ENCODE results near the gene MTG1.

The MTG1 gene

DNA sequence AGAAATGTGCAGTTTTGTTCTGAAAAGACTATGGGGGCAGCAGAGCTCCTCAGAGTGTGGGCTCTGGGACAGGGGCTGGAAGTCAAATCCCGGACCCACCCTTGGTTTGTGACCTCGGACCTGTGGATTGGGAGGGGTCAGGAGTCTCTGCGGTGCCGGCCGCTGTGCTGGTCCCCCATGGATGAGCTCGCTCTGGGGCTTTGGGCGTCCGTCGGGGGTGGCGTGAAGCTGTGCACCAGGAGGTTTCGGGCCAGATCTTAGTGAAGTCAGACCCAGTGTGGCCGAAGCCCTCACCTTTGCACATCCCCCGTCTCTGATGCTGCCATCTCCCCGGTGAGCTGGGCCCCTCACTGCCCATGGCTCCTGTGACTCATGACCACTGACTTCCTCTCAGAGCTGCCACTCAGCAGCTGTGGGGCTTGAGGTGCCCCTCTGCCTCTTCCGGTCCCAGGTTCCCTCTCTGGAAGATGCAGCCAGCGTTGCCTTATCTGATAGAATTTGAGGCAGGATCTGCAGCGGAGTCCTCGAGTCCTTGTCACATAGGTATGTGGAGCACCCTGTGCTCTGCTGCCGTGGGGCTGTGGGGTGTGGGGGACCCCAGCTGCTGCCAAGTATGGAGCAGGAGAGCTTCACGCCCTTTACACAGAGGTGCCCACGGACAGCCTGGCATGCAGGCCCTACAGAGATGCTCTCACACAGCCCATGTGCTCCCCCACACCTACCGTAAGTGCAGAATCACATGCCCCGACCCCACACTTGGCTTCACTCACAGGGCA, 48.4 kb downstream of the MTG1 start:
- peak; percentile 19; the same call in 1 of the 2 replicates for TF ChIP-seq MYC (IDR thresholded peaks at IDR 0.05; ENCODE audit: low read depth, low read length)
- no peak for TF ChIP-seq CTCF (IDR thresholded peaks at IDR 0.05; ENCODE audit: low read depth, low read length)
- TF ChIP-seq, protein P1, sequence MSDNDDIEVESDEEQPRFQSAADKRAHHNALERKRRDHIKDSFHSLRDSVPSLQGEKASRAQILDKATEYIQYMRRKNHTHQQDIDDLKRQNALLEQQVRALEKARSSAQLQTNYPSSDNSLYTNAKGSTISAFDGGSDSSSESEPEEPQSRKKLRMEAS (IDR thresholded peaks at IDR 0.05; ENCODE audit: low read depth, low read length): peak; percentile 70
- peak overlapping the region; percentile 38 for H3K4me3 ChIP-seq (ENCODE audit: low read depth, low read length)
- DNase-seq (ENCODE audit: low read depth): peak; percentile 92

- TF ChIP-seq, protein P1 (IDR thresholded peaks at IDR 0.05; ENCODE audit: low read depth, low read length): no peak
- 0 out of 2 replicates have a peak, but pooled peaks have one; percentile 23 for TF ChIP-seq MYC (IDR thresholded peaks at IDR 0.05; ENCODE audit: low read depth, low read length)
- peak; percentile 35 for DNase-seq (ENCODE audit: low read depth)
- no peak overlapping the region for H3K4me3 ChIP-seq (ENCODE audit: low read depth, low read length)
Measured at GRCh38 chr10:133442967-133443924, 49.3 kb downstream of the MTG1 start.

GRCh38 chr10:133444342-133445267, 50.6 kb downstream of the MTG1 start:
- H3K4me3 ChIP-seq (ENCODE audit: low read depth, low read length): no peak overlapping the region
- no peak for DNase-seq (ENCODE audit: low read depth)
- TF ChIP-seq MYC (IDR thresholded peaks at IDR 0.05; ENCODE audit: low read depth, low read length) (no peak), POLR2A (IDR thresholded peaks at IDR 0.05; ENCODE audit: extremely low read depth, insufficient read length) (no peak), CTCF (IDR thresholded peaks at IDR 0.05; ENCODE audit: low read depth, low read length) (no peak)
- TF ChIP-seq, protein P1 (IDR thresholded peaks at IDR 0.05; ENCODE audit: low read depth, low read length): no peak

DNA sequence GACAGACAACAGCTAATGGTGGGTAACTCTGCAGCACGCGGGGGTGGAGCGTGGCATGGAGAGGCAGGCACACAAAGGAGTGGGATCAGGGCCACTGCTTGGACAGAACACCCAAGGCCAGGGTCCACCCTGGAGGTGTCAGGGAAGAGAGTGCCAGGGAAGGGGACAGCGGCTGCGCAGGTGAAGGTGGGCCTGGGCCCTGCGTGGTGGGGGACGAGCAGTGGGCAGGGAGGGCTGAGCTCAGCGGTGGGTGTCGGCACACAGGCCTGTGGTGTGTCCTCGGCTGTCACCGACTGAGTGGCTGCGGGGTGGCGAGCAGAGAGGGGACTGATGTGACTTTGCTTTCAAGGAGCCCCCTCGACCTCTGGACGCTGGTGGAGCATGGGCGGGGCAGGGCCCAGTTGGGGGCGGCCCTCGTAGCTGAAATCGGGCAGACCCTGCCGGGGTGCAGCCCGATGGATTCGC, 51.3 kb downstream of the MTG1 start:
- H3K4me3 ChIP-seq (ENCODE audit: low read depth, low read length): no peak overlapping the region
- no peak for TF ChIP-seq MYC (IDR thresholded peaks at IDR 0.05; ENCODE audit: low read depth, low read length)
- no peak for TF ChIP-seq POLR2A (IDR thresholded peaks at IDR 0.05; ENCODE audit: extremely low read depth, insufficient read length)
- TF ChIP-seq, protein P1 (IDR thresholded peaks at IDR 0.05; ENCODE audit: low read depth, low read length): no peak
- TF ChIP-seq CTCF (IDR thresholded peaks at IDR 0.05; ENCODE audit: low read depth, low read length): no peak
- no peak for DNase-seq (ENCODE audit: low read depth)

DNA sequence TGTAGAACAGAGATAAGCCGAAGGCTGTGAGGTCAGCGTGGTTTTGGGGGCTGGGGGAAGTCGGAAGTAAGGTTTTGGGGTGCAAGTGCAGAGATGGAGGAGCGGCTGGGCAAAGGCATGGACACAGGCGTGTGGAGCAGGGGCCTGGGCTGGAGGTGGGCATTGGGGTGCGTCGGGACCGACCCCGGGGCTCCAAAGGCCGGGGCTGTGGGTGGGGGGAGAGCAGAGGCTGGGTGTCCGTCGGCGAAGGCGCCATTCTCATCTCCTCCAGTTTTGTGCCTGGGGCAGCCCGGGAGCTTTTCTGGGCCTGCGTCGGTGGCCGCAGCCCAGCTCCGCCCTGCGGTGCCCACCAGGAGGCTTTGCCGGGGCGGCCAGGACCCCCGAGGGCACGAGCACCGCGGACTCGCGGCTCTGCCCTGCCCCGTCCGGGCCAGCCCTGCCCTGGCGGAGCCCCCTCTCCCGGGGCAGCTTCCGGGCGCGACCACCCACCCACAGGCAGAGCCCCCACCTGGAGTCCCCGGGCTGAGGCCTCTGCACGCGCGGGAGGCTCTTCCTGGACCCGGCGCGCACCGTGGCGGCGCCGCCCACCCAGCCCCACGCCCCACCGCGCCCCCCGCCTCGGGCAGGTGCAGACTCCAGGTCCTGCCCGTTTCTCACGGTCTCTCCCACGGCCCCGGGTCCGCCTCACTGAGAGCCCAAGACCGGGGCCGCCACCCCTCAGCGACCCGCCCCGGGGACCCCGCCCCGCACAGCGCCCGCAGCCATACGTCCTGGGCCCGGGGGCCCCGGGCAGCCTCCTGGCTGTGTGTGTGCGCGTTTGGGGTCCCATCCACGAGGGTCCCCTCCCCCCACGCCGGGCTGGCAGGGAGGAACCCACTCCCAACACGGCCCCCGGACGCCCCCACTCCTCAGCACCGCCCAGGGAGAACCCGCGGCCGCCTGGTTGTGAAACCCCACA, 52.1 kb downstream of the MTG1 start:
- DNase-seq (ENCODE audit: low read depth): no peak
- H3K4me3 ChIP-seq (ENCODE audit: low read depth, low read length): no peak overlapping the region
- TF ChIP-seq POLR2A (IDR thresholded peaks at IDR 0.05; ENCODE audit: extremely low read depth, insufficient read length) (no peak), CTCF (IDR thresholded peaks at IDR 0.05; ENCODE audit: low read depth, low read length) (no peak), MYC (IDR thresholded peaks at IDR 0.05; ENCODE audit: low read depth, low read length) (no peak)
- TF ChIP-seq, protein P1 (IDR thresholded peaks at IDR 0.05; ENCODE audit: low read depth, low read length): no peak

Measured in NB4 (cell line).